Ovary (tissue), 9 donors: ENCODE data around the gene AFF2. TPM values are rescaled to one million over a fixed set of nuclear protein-coding genes. Genes with fewer than 3 reads are reported as not detected.

Experiments
- DNase-seq, 5 donors: peaks; one replicate each; pipeline ENCODE4 v3.0.0-alpha.2; 2019 to 2020
- H3K27ac ChIP-seq, 2 donors: fragments of 200-600 bp; one replicate each; pipeline versions ENCODE4 v1.5.1 to v1.8.0; 2019 to 2022
- H3K27me3 ChIP-seq: fragments of 200-600 bp; one replicate; pipeline ENCODE4 v1.8.0; 2022
- H3K36me3 ChIP-seq: fragments of 200-600 bp; sonication (generic); one replicate; pipeline ENCODE4 v1.5.1; 2019
- H3K4me1 ChIP-seq: one replicate; pipeline ENCODE4 v1.8.1; 2013; ENCODE audit warnings: mild to moderate bottlenecking, moderate library complexity; ENCODE audit not compliant: insufficient read depth
- H3K4me3 ChIP-seq: fragments of 200-600 bp; sonication (generic); one replicate; pipeline ENCODE4 v1.5.1; 2017
- H3K9me3 ChIP-seq, 2 donors: fragments of 200-600 bp in 1 of 2; sonication (generic) in 1 of 2; one replicate each; pipeline versions ENCODE4 v1.5.1 to v1.8.1; 2013 to 2019; ENCODE audit warnings: mild to moderate bottlenecking in 1 of 2, moderate library complexity in 1 of 2
- CTCF ChIP-seq, 3 donors: fragments of 450-650 bp in 2 of 3; fragments of 200-600 bp in 1 of 3; IDR thresholded peaks; one replicate each; pipeline versions ENCODE4 v1.5.1 to v1.8.0; 2016 to 2022; ENCODE audit warnings: antibody characterized with exemption in 3 of 3, mild to moderate bottlenecking in 1 of 3
- EP300 ChIP-seq: sonication (generic); formaldehyde crosslinking; IDR thresholded peaks from one replicate; pipeline ENCODE4 v1.6.1; 2017; ENCODE audit warnings: antibody characterized with exemption
- POLR2A ChIP-seq: fragments of 450-650 bp; IDR thresholded peaks from one replicate; pipeline ENCODE4 v1.6.1; 2017; ENCODE audit warnings: antibody characterized with exemption, mild to moderate bottlenecking, moderate library complexity
- WGBS, 3 donors: extraction: QIAGEN DNeasy Blood & Tissue Kit in 1 of 3; methylation state at CpG; one replicate each; pipeline versions ENCODE4 v1.1.5 to v1.1.7; 2013 to 2017; 5-methylcytosine and 5-hydroxymethylcytosine counted together
- intact Hi-C, 4 donors: fragments of 100-400 bp; cut with DNase I; formaldehyde crosslinking; loops; one replicate each; pipeline versions ENCODE4 v1.11.0 to v1.15.1; 2022 to 2023
- polyA plus RNA-seq, 2 donors: library from polyadenylated mRNA; stranded (reverse); fragments of 200-250 nt in 1 of 2; fragments of 350-450 nt in 1 of 2; fragmentation: Illumina TruSeq in 1 of 2; extraction: RNeasy Lipid Tissue Mini Kit (QIAGEN cat#74804) in 1 of 2; gene quantifications; one replicate each; pipeline ENCODE4 v1.2.3, GENCODE V29; 2013 to 2014
- total RNA-seq, 7 donors: library from RNA; depleted of rRNA in 2 of 7; stranded (reverse); fragments of >200 nt in 2 of 7; fragmentation: NEBNext Ultra II Directional in 3 of 7; extraction: Animal tissue kit (Norgen Biotek cat#: 25700) in 3 of 7; gene quantifications; one replicate each; pipeline versions ENCODE4 v1.1.0 to v1.2.4, GENCODE V29; 2016 to 2023
- donor health status: DM: no; HTN: no; CAD: no; lungs with moderate emphysema.
- donor health status: DM: no; HTN: no; CAD: no.
- donor health status: Bipolar disorder and iron deficiency.
- donor health status: DM: yes; HTN: yes; CAD: no.
- donor health status: DM: no; HTN: no; CAD: no.
- donor health status: DM: yes; HTN: yes; CAD: no.

Gene AFF2
- total and polyA plus RNA-seq, 9 donors, result 1.3 to 12.3 (median 4.6) TPM

GRCh38 chrX:148537556-148538182, 37.3 kb downstream of the AFF2 start:
- 45 to 55% (median 53%) methylated on average over 15 of the region's 15 CpGs for WGBS, 3 donors
- TF ChIP-seq EP300, result no peak
- TF ChIP-seq POLR2A, result no peak
- no peak for TF ChIP-seq CTCF (IDR thresholded peaks at IDR 0.05)
- intact Hi-C loops, result no loop called here
- H3K27me3 ChIP-seq, result no peaks in the 10 kb centered on the region
- no peaks in the 10 kb centered on the region for H3K4me1 ChIP-seq
- no peaks in the 10 kb centered on the region for H3K36me3 ChIP-seq
- no peak overlapping the region for H3K27ac ChIP-seq
- no peak for DNase-seq
- H3K4me3 ChIP-seq, result no peak overlapping the region
- no peaks in the 10 kb centered on the region for H3K9me3 ChIP-seq

- Histone ChIP-seq H3K9me3 (no peaks in the 10 kb centered on the region), H3K27ac (no peak overlapping the region), H3K4me3 (no peak overlapping the region), H3K27me3 (no peaks in the 10 kb centered on the region), H3K36me3 (no peaks in the 10 kb centered on the region), H3K4me1 (no peaks in the 10 kb centered on the region)
- 74 to 78% (median 77%) methylated on average over 2 of the region's 2 CpGs for WGBS, 3 donors
- no peak for DNase-seq
- TF ChIP-seq EP300 (no peak), CTCF (IDR thresholded peaks at IDR 0.05) (no peak)
- intact Hi-C loops, result no loop called here
Observed at GRCh38 chrX:148538582-148538981, 38.2 kb downstream of the AFF2 start.

GRCh38 chrX:148540114-148540513, 39.7 kb downstream of the AFF2 start:
- H3K4me3 ChIP-seq, result no peak overlapping the region
- no peak overlapping the region for H3K27ac ChIP-seq
- intact Hi-C loops, result no loop called here

GRCh38 chrX:148540671-148541583, 40.5 kb downstream of the AFF2 start:
- no peak for DNase-seq
- no peak overlapping the region for H3K27ac ChIP-seq
- WGBS, 3 donors, result 68 to 75% (median 71%) methylated on average over 10 of the region's 10 CpGs
- H3K4me3 ChIP-seq, result no peak overlapping the region
- no peaks in the 10 kb centered on the region for H3K27me3 ChIP-seq
- intact Hi-C loops, result no loop called here
- no peaks in the 10 kb centered on the region for H3K4me1 ChIP-seq
- TF ChIP-seq CTCF (IDR thresholded peaks at IDR 0.05) (no peak), EP300 (no peak), POLR2A (no peak)
- H3K9me3 ChIP-seq, result no peaks in the 10 kb centered on the region
- no peaks in the 10 kb centered on the region for H3K36me3 ChIP-seq

More at GRCh38 chrX:148540114-148540513, 39.7 kb downstream of the AFF2 start:
- no peak for DNase-seq
- no peaks in the 10 kb centered on the region for H3K36me3 ChIP-seq
- TF ChIP-seq EP300 (no peak), POLR2A (no peak)
- no peaks in the 10 kb centered on the region for H3K27me3 ChIP-seq
- H3K9me3 ChIP-seq, result no peaks in the 10 kb centered on the region
- WGBS, 3 donors, result 42 to 52% (median 49%) methylated on average over 1 of the region's 1 CpG
- H3K4me1 ChIP-seq, result no peaks in the 10 kb centered on the region

GRCh38 chrX:148541584-148541940, 41.1 kb downstream of the AFF2 start:
- Histone ChIP-seq H3K27me3 (no peaks in the 10 kb centered on the region), H3K36me3 (no peaks in the 10 kb centered on the region), H3K4me1 (no peaks in the 10 kb centered on the region), H3K4me3 (no peak overlapping the region), H3K9me3 (no peaks in the 10 kb centered on the region), H3K27ac (no peak overlapping the region)
- TF ChIP-seq EP300, result no peak
- TF ChIP-seq POLR2A, result no peak
- no peak for TF ChIP-seq CTCF (IDR thresholded peaks at IDR 0.05)
- DNase-seq, result no peak
- intact Hi-C loops, result no loop called here
